Spinal cord (tissue), 10 donors: Measurements from ENCODE around the gene ASIC2. TPM values are rescaled to one million over a fixed set of nuclear protein-coding genes. Genes with fewer than 3 reads are reported as not detected.
A peak's percentile ranks its signal among the peaks of the same experiment; 100 is the strongest.

Experiments
- DNase-seq, 6 donors: peaks; one replicate each; pipeline versions ENCODE4 v3.0.0 to v3.0.0-alpha.2; 2013 to 2015; ENCODE audit warnings: low spot score in 6 of 6, low read depth in 4 of 6
- H3K27ac ChIP-seq: one replicate; pipeline ENCODE4 v1.5.1; 2013; ENCODE audit warnings: low read depth, low read length, control low read depth
- H3K27me3 ChIP-seq: one replicate; pipeline ENCODE4 v1.6.1; 2013; ENCODE audit warnings: low read length; ENCODE audit not compliant: control insufficient read depth, insufficient read depth
- H3K36me3 ChIP-seq: one replicate; pipeline ENCODE4 v1.6.1; 2013; ENCODE audit warnings: low read length; ENCODE audit not compliant: control insufficient read depth, insufficient read depth
- H3K4me1 ChIP-seq: one replicate; pipeline ENCODE4 v1.6.1; 2013; ENCODE audit warnings: low read length; ENCODE audit not compliant: control insufficient read depth, insufficient read depth
- H3K4me3 ChIP-seq: one replicate; pipeline ENCODE4 v1.5.1; 2013; ENCODE audit warnings: low read depth, low read length, control low read depth
- H3K9me3 ChIP-seq: one replicate; pipeline ENCODE4 v1.6.1; 2013; ENCODE audit warnings: low read length; ENCODE audit not compliant: control insufficient read depth, insufficient read depth
- WGBS: methylation state at CpG from one replicate; pipeline ENCODE4 v1.1.5; 2013; ENCODE audit warnings: missing lambda C conversion rate; ENCODE audit not compliant: insufficient coverage; 5-methylcytosine and 5-hydroxymethylcytosine counted together
- polyA plus RNA-seq, 2 donors: library from polyadenylated mRNA; unstranded; fragments of 120-200 nt; gene quantifications; one replicate each; pipeline ENCODE4 v1.2.1, GENCODE V29; 2013; ENCODE audit not compliant: insufficient read length in 2 of 2
- total RNA-seq, 2 donors: library from RNA; depleted of rRNA in 1 of 2; stranded (reverse); fragments of 120-200 nt in 1 of 2; fragments of >200 nt in 1 of 2; gene quantifications; one replicate each; pipeline versions ENCODE4 v1.2.3 to v1.2.4, GENCODE V29; 2013 to 2014
- donor health status: healthy.

Gene ASIC2
- total and polyA plus RNA-seq, 4 donors, result 6.7 to 44.2 (median 31.7) TPM

DNA sequence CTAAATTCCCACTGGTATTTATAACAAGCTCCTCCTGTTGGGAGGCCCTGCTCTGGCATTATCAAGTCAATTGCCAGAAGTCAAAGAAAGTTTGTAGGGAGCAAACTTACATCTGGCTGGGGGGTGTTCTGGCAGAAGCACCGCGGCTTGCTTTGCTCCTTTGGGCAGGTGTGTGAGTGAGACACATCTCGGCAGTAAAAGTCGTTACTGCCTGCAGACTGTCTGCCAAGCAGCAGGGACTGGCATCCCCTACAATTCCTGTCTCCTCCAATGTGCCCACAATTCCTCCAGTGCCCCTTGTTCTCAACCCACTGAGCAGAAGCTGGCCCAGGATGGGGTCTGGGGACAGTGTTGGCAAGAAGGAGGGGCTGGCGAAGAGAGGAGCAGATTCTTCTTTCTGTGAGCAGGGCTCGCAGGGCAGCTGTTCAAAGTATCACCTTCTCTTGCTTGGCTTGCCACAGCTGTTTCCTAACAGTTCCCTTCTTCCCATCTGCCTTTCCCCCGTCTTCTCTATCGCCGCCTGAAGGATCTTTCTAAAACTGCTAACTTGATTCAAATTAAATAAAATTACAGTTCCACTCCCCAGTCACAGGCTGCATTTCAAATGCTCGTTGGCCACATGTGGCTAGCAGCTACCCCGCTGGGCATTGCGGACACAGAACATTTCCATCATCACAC is 271.2 kb downstream of the ASIC2 start:
- H3K4me3 ChIP-seq, result no peak overlapping the region
- peak in 1 of 6 donors; percentile 35 for DNase-seq
- no peaks in the 10 kb centered on the region for H3K27me3 ChIP-seq
- no peaks in the 10 kb centered on the region for H3K9me3 ChIP-seq
- peaks cover 4% of the 10 kb centered on the region for H3K36me3 ChIP-seq
- H3K27ac ChIP-seq, result no peak overlapping the region
- no peaks in the 10 kb centered on the region for H3K4me1 ChIP-seq
- 62% methylated on average over 11 of the region's 12 CpGs for WGBS

DNA sequence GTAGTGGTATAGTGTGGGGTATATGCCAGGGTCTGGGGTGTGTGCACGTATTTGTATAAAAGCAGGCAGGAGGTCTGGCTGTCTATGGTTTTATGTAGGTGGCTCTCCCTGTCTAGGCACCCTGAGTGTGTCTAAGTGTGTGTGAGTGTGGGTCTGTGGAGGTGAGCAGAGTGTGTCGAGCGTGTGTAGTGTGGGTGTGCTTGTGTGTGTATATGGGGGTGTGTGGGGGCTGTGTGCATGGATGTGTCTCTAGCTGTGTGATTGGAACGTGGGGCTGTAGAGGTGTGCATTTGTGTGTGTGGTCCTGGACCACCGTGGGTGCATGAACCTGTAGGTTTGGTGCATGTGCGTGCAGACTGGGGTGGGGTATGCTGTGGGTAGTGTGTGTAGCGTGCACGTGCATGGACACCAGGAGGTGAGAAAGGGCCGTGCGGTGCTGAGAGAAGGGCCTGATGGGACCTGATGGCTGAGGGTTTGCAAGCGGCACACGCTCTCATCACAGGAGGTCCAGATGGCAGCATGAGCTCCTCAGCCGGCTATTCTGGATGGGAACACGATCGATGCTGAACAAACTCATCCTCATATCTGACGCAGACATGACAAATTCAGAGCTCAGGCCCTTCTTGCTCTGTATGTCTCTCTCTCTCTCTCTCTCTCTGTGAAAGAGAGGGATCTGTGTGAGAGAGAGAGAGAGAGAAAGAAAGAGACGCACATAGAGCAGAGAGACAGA is 273.8 kb downstream of the ASIC2 start:
- no peak overlapping the region for H3K4me3 ChIP-seq
- no peaks in the 10 kb centered on the region for H3K9me3 ChIP-seq
- peaks cover 9% of the 10 kb centered on the region for H3K36me3 ChIP-seq
- 92% methylated on average over 14 of the region's 17 CpGs for WGBS
- no peaks in the 10 kb centered on the region for H3K27me3 ChIP-seq
- H3K4me1 ChIP-seq, result no peaks in the 10 kb centered on the region
- DNase-seq, result peak in 1 of 6 donors; percentile 21
- no peak overlapping the region for H3K27ac ChIP-seq

DNA sequence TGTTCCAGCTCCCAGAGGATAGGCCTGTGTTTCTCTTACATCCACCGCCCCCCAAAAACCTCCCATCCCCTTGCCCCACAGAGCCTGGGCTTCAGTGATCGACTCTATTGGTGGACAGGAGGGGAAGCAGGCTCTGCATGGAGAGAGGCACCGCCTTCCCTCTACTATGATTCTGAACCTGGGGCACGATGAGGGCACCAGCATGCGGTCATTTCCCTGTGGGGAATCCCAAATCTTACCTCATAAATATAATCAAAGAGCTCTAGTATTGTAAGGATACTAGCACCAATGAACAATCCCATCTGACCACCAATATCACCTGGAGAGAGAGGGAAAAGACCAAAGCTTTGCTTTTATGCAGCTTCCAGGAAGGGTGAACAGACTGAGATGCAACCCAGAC is 275.7 kb downstream of the ASIC2 start:
- 100% methylated on average over 1 of the region's 5 CpGs for WGBS
- no peak for DNase-seq
- no peaks in the 10 kb centered on the region for H3K4me1 ChIP-seq
- no peaks in the 10 kb centered on the region for H3K9me3 ChIP-seq
- H3K27me3 ChIP-seq, result no peaks in the 10 kb centered on the region
- H3K36me3 ChIP-seq, result peaks cover 21% of the 10 kb centered on the region
- H3K4me3 ChIP-seq, result no peak overlapping the region
- H3K27ac ChIP-seq, result no peak overlapping the region

DNA sequence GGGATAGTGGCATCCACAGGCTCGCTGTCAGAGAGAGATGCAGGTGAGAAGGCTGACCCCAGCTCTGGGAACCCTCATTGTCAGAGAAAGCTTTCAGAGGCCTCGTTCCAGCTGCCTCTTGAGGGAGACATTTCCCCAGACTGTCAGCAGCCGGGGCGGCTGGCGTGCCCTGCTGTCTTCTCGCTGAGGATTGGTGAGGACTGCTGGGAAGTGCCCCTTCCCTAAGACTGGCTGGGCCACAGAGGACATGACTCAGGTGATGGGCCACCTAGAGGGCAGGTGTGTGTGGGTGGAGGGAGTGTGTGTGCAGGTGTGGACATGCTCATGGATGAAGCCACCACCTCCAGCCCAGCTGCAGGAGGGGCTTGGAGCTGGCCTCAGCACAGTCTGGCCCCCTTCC is 276.2 kb downstream of the ASIC2 start:
- Histone ChIP-seq H3K9me3 (no peaks in the 10 kb centered on the region), H3K36me3 (peaks cover 22% of the 10 kb centered on the region), H3K4me3 (no peak overlapping the region), H3K27me3 (no peaks in the 10 kb centered on the region), H3K4me1 (no peaks in the 10 kb centered on the region), H3K27ac (no peak overlapping the region)
- DNase-seq, result peak in 1 of 6 donors; percentile 29
- 78% methylated on average over 5 of the region's 6 CpGs for WGBS

DNA sequence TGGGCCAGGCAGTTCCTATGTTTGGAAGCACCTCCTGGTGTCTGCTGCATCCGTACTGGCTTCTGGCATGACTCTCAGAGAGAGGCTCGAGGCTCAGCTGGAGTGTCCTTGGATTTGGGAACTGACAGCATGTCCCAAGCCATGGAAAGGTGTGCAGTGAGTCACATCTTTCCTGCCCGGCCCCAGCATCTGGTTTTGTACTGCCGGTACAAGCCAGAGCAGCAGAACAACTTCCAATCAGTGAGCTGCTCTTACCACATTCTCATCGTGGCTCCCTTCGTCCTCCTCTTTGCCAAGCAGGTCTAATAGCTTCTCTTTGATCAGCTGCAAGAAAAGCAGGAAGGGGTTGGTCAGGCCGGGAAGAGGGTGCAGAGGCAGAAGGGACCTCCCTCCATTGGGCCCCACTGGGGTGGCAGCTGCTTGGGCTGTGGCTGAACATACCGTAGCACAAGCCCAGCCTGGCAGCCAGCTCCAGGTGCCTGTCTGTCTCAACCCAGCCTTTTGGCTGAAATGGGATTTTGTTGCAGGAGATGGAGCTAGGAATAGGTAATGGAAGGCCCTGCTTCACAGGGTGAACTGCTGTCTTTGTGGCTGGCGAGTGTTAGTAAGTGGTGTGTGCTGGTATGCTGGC is 277.3 kb downstream of the ASIC2 start:
- peaks cover 22% of the 10 kb centered on the region for H3K36me3 ChIP-seq
- H3K4me3 ChIP-seq, result no peak overlapping the region
- 74% methylated on average over 7 of the region's 9 CpGs for WGBS
- DNase-seq, result no peak
- no peaks in the 10 kb centered on the region for H3K9me3 ChIP-seq
- no peaks in the 10 kb centered on the region for H3K27me3 ChIP-seq
- no peak overlapping the region for H3K27ac ChIP-seq
- no peaks in the 10 kb centered on the region for H3K4me1 ChIP-seq

DNA sequence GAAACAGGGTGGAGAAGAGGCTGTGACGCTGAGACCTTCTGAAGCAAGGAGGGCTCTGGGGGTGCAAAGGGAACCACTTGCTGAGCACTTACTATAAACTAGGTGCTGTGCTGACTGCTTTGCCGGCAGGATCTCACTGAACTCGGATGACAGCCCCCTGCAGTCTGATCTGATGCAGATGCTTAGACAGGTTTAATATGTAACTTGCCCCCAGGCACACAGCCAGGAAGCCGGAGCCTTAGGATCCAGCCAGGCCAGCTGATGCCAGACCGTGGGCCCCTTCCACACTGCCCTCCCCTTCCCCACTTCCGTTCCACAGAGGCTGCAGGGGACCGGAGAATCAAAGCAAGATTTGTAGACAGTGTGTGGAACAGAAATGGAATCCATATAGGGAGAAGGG is 278.3 kb downstream of the ASIC2 start:
- no peak for DNase-seq
- no peak overlapping the region for H3K4me3 ChIP-seq
- H3K36me3 ChIP-seq, result peaks cover 22% of the 10 kb centered on the region
- no peaks in the 10 kb centered on the region for H3K27me3 ChIP-seq
- no peaks in the 10 kb centered on the region for H3K4me1 ChIP-seq
- WGBS, result 70% methylated on average over 4 of the region's 7 CpGs
- H3K27ac ChIP-seq, result no peak overlapping the region
- no peaks in the 10 kb centered on the region for H3K9me3 ChIP-seq

DNA sequence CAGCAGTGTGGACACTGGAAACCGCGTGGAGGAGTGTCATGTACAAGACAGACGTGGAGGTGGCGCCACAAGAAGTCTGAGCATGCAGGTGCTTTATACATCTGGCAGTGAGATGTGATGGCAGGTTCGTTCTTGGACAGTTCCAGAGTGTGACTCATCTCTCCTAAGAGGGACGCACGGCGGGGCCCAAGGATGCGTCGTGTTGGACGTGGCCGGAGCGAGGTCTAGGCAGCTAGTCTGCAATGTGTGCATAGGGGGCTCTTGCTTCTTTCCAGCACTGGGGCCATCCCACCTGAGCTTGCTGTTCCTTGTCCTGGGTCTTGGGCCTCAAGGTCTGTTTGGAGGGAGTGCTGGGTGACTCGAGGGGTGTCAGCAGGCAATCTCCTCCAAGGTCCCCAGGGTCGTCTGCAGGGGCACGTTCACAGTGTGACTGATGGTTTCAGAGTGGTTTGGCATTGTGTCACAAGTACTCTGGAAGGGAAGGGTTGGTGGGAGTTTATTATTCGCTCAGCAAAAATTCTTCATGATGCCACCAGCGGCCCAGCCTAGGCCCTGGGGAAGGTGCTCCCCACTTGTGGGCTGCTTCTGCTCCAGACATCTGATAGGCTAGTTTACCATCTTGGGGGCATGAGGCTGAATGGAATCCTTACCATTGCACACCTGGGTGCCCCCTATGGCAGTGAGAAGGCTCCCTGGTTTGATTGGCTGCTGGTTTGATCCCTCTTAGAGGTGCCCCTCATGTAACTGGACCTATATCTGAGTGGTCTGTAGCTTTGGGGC is 279.3 kb downstream of the ASIC2 start:
- Histone ChIP-seq H3K27ac (no peak overlapping the region), H3K4me1 (no peaks in the 10 kb centered on the region), H3K27me3 (no peaks in the 10 kb centered on the region), H3K4me3 (no peak overlapping the region), H3K9me3 (no peaks in the 10 kb centered on the region), H3K36me3 (peaks cover 18% of the 10 kb centered on the region)
- no peak for DNase-seq
- 91% methylated on average over 18 of the region's 18 CpGs for WGBS

DNA sequence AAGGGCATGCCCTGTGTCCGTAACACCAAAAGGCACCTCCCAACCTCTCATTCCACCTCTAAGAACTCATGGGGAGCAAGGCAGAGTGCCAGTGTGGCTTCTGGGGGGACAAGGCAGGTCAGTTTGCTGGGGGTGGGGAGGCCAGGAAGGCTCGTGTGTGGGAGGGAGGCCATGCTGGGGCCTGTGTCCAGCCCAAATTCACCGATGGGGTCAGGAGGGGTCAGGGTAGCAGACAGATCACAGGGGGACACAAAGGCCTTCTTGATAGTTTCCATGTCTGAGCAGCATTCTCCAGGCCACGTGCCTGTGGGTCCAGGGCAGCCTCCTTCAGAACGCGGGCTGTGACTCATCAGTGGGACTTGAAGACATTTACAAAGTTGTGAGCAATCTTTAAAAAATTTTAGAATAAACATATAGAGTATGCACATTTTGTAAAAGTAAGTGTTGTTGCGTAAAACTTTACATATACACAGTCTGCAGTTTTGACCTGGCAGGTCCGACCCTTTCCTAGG is 280.5 kb downstream of the ASIC2 start:
- Histone ChIP-seq H3K27ac (no peak overlapping the region), H3K9me3 (no peaks in the 10 kb centered on the region), H3K4me3 (no peak overlapping the region), H3K36me3 (peaks cover 18% of the 10 kb centered on the region), H3K27me3 (no peaks in the 10 kb centered on the region), H3K4me1 (no peaks in the 10 kb centered on the region)
- 47% methylated on average over 2 of the region's 8 CpGs for WGBS
- no peak for DNase-seq

DNA sequence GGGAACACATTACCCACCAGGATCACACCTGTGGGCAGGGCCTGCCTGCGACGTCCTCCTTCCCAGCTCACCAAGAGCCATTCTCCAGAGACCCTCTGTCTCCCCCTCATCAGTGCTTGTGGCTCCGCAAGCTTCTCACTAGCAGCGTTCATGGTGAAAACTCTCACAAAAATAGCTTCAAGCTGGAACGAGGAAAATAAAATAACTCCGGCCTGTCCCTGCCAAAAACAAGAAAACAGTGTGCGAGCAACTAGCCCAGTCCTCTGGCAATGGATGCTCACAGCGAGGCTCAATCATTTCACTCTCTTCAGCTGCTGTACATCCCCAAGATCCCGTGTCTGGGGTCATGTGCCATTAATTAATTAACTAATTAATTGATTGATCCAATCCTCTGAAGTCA is 283.5 kb downstream of the ASIC2 start:
- WGBS, result 93% methylated on average over 7 of the region's 9 CpGs
- peak in 1 of 6 donors; percentile 55 for DNase-seq
- Histone ChIP-seq H3K27me3 (no peaks in the 10 kb centered on the region), H3K27ac (no peak overlapping the region), H3K4me1 (no peaks in the 10 kb centered on the region), H3K9me3 (no peaks in the 10 kb centered on the region), H3K4me3 (no peak overlapping the region), H3K36me3 (peaks cover 14% of the 10 kb centered on the region)
